ENCODE measurements around the gene SDK2.

GRCh38 chr17:73423806-73424205 lies 220.4 kb downstream of the SDK2 start:
- TF ChIP-seq NRF1 (IDR thresholded peaks at IDR 0.05; ENCODE audit: low read depth, low read length), result no peak
- TF ChIP-seq REST (IDR thresholded peaks at IDR 0.05; ENCODE audit: low read depth, low read length), result no peak
- no peak for TF ChIP-seq NFIC (IDR thresholded peaks at IDR 0.05; ENCODE audit: borderline replicate concordance)
- TF ChIP-seq CTCF (IDR thresholded peaks at IDR 0.05), result no peak
- TF ChIP-seq EP300 (IDR thresholded peaks at IDR 0.05; ENCODE audit: borderline replicate concordance in 1 of 2, low read depth in 1 of 2, low read length in 1 of 2), result no peak
- TF ChIP-seq FOXJ3 (CRISPR knock-in tag; IDR thresholded peaks at IDR 0.05), result no peak
